Measurements from ENCODE around the gene ADAM19. TPM values are rescaled to one million over a fixed set of nuclear protein-coding genes. Genes with fewer than 3 reads are reported as not detected.

ADAM19 gene
- total RNA-seq, 1 donor from 2014 or later: 9.1 TPM

GRCh38 chr5:157529002-157529401, 46.6 kb downstream of the ADAM19 start:
- Mint-ChIP-seq H3K4me1 (peaks cover 4% of the 10 kb centered on the region), H3K27ac (ENCODE audit: unreplicated experiment) (no peak overlapping the region), H3K27me3 (ENCODE audit: low read depth) (no peaks in the 10 kb centered on the region), H3K9me3 (no peaks in the 10 kb centered on the region), H3K4me3 (no peak overlapping the region), H3K36me3 (ENCODE audit: low read depth) (peaks cover 6% of the 10 kb centered on the region)
- TF ChIP-seq CTCF (conservative IDR thresholded peaks at IDR 0.05): no peak
- DNase-seq (ENCODE audit: low read depth, low spot score): no peak

DNA sequence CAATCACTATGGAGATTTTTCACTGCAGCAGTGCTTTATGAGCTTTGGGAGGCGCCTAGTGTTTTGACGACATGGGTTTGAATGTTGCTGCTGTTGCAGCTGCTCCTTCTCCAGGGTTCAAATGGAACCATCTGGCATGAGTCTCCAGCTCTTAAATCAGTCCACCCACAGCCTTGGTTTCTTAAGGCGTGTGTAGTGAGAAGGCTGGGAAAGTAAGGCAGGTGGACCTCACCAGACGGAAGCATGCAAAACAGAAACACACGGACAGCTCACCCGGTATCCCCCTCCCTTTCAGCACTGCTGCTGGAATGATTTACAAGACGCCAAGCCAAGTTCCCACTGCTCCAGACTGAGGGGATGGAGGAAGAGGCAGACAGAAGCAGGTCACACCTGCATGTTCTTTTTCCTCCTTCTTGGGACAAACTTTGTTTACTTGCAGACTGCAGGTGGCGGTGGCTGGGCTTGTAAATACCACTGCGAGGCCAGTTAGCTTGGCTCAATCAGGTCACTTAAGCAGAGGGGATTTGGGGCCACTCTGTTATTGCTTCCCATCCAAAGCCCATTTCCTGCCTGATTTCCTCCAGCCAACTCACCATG, 47.4 kb downstream of the ADAM19 start:
- no peak overlapping the region for H3K4me3 Mint-ChIP-seq
- no peaks in the 10 kb centered on the region for H3K9me3 Mint-ChIP-seq
- H3K4me1 Mint-ChIP-seq: peaks cover 4% of the 10 kb centered on the region
- no peak for DNase-seq (ENCODE audit: low read depth, low spot score)
- peaks cover 6% of the 10 kb centered on the region for H3K36me3 Mint-ChIP-seq (ENCODE audit: low read depth)
- H3K27ac Mint-ChIP-seq (ENCODE audit: unreplicated experiment): no peak overlapping the region
- no peak for TF ChIP-seq CTCF (conservative IDR thresholded peaks at IDR 0.05)
- H3K27me3 Mint-ChIP-seq (ENCODE audit: low read depth): no peaks in the 10 kb centered on the region

GRCh38 chr5:157524887-157525286, 50.7 kb downstream of the ADAM19 start:
- no peak for DNase-seq (ENCODE audit: low read depth, low spot score)
- Mint-ChIP-seq H3K4me1 (peaks cover 4% of the 10 kb centered on the region), H3K4me3 (no peak overlapping the region), H3K27ac (ENCODE audit: unreplicated experiment) (no peak overlapping the region), H3K27me3 (ENCODE audit: low read depth) (no peaks in the 10 kb centered on the region), H3K36me3 (ENCODE audit: low read depth) (peaks cover 2% of the 10 kb centered on the region), H3K9me3 (no peaks in the 10 kb centered on the region)
- TF ChIP-seq CTCF (conservative IDR thresholded peaks at IDR 0.05): no peak

DNA sequence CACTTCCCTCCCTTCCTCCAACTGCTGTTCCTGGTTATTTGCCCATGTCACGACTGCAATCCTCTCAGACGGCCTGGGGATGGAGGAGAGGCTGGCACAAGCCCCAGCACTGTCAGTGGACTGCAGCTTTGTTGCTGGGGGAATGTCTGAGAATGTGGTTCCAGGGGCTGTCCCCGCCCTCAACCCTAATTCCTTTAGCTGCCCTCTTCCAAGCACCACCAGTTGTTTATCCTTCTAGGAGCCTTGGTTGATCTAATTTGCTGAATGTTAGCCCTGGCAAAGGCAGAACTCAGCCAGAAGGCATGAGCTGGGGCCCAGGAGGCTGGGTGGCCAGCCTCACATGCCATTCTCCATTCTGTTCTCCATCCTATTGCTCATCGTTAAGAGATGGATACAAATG, 51.6 kb downstream of the ADAM19 start:
- no peak overlapping the region for H3K4me3 Mint-ChIP-seq
- no peaks in the 10 kb centered on the region for H3K9me3 Mint-ChIP-seq
- H3K36me3 Mint-ChIP-seq (ENCODE audit: low read depth): no peaks in the 10 kb centered on the region
- DNase-seq (ENCODE audit: low read depth, low spot score): no peak
- H3K4me1 Mint-ChIP-seq: peaks cover 4% of the 10 kb centered on the region
- H3K27me3 Mint-ChIP-seq (ENCODE audit: low read depth): no peaks in the 10 kb centered on the region
- TF ChIP-seq CTCF (conservative IDR thresholded peaks at IDR 0.05): no peak
- H3K27ac Mint-ChIP-seq (ENCODE audit: unreplicated experiment): no peak overlapping the region

DNA sequence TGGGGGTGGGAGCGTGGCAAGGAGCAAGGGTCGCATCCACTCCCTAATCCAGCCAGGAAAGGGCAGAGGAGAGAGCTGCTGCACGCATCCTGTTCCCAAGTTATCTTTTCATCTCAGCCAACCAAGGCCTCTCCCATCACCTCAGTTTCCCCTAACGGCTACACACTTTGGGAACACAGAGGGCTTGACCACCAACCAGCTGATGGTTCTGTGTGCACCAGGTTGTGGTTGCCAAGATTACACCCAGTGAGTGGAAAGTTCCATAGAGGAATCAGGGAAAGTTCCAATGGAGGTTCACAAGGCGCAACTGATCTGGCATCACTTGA, 53.9 kb downstream of the ADAM19 start:
- H3K27ac Mint-ChIP-seq (ENCODE audit: unreplicated experiment): no peak overlapping the region
- no peak overlapping the region for H3K4me3 Mint-ChIP-seq

More for the DNA sequence above, 53.9 kb downstream of the ADAM19 start:
- Mint-ChIP-seq H3K9me3 (no peaks in the 10 kb centered on the region), H3K4me1 (no peaks in the 10 kb centered on the region), H3K36me3 (ENCODE audit: low read depth) (no peaks in the 10 kb centered on the region), H3K27me3 (ENCODE audit: low read depth) (no peaks in the 10 kb centered on the region)
- no peak for DNase-seq (ENCODE audit: low read depth, low spot score)
- no peak for TF ChIP-seq CTCF (conservative IDR thresholded peaks at IDR 0.05)

Data from neural crest cell (in vitro differentiated cells).